ENCODE data around the gene PADI4. TPM values are rescaled to one million over a fixed set of nuclear protein-coding genes. Genes with fewer than 3 reads are reported as not detected.

The PADI4 gene
- total RNA-seq, 1 donor from 2014 or later = not detected

DNA sequence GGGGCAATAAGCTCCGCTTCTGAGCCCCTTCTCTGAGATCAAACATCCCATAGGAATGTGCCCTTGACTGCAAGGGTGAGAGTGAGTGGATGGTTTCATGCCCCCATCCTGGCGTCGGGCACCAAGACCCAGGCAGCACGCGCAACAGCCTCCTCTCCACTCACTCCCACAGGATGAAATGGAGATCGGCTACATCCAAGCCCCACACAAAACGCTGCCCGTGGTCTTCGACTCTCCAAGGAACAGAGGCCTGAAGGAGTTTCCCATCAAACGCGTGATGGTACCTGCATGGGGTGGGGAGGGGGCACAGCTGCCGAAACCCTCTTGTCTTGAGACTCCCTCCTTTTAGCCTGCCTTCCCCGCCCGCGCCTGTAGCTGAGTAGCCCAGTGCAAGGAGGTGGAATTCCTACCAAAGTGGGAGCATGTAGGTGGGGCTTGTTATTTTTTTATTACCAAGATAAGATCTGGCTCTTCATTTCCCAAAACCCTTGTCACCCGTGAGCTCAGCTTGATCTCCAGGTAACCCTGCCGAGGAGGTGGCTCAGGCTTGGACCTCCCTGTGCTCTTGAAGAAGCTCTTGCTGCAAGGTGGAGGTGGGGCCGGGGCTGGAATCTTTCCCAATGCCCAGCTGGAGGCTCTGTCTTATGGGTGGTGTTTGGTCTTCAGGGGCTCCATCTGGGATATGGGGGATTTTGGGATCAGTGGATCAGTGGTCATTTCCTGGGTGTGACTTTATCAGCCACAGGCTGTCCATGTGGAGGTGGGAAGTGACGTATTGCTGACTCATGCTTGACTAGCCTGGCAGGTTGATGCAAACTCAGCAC, 40.0 kb downstream of the PADI4 start:
- TF ChIP-seq CTCF (conservative IDR thresholded peaks at IDR 0.05; ENCODE audit: low read depth, low read length) = no peak
- H3K4me3 ChIP-seq (ENCODE audit: low read depth, low read length) = no peak overlapping the region
- DNase-seq (ENCODE audit: low read depth) = no peak

- no peak for TF ChIP-seq CTCF (conservative IDR thresholded peaks at IDR 0.05; ENCODE audit: low read depth, low read length)
- H3K4me3 ChIP-seq (ENCODE audit: low read depth, low read length) = no peak overlapping the region
- no peak for DNase-seq (ENCODE audit: low read depth)
These were observed 40.7 kb downstream of the PADI4 start for GRCh38 chr1:17348593-17349234.

DNA sequence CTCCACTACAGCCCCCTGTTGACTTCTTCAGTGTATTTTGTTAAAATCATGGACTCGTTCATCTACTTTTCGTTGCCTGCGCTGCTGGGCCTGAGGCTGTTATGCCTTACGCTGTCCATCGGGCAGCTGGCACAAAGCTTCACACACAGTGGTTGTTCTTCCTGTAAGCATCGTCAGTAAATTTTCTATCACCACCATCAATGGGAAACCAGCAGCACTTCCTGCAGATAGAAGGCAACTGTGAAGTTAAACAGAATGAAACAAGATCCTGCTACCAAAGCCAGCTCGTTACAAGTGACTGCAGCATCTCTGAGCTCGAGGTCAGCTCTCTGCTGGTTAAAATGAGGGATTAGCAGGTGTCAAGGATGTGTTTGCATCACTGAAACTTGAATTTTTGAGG, 42.1 kb downstream of the PADI4 start:
- no peak for DNase-seq (ENCODE audit: low read depth)
- TF ChIP-seq CTCF (conservative IDR thresholded peaks at IDR 0.05; ENCODE audit: low read depth, low read length) = no peak
- H3K4me3 ChIP-seq (ENCODE audit: low read depth, low read length) = no peak overlapping the region

DNA sequence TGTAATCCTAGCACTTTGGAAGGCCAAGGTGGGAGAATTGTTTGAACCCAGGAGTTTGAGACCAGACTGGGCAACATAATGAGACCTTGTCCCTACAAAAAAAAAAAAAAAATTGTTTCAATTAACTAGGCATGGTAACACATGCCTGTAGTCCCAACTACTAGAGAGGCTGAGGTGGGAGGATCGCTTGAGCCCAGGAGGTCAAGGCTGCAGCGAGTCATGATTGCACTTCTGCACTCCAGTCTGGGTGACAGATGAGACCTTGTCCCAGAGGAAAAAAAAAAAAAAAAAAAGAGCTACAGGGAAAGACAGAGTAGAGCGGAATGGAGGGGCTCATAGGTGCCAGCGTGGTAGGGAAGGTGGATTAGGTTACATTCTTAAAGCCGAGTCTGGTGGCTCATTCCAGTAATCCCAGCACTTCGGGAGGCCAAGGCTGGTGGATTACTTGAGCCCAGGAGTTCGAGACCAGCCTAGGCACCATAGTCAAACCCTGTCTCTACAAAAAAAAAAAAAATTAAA, 43.0 kb downstream of the PADI4 start:
- DNase-seq (ENCODE audit: low read depth) = no peak
- no peak for TF ChIP-seq CTCF (conservative IDR thresholded peaks at IDR 0.05; ENCODE audit: low read depth, low read length)
- no peak overlapping the region for H3K4me3 ChIP-seq (ENCODE audit: low read depth, low read length)

DNA sequence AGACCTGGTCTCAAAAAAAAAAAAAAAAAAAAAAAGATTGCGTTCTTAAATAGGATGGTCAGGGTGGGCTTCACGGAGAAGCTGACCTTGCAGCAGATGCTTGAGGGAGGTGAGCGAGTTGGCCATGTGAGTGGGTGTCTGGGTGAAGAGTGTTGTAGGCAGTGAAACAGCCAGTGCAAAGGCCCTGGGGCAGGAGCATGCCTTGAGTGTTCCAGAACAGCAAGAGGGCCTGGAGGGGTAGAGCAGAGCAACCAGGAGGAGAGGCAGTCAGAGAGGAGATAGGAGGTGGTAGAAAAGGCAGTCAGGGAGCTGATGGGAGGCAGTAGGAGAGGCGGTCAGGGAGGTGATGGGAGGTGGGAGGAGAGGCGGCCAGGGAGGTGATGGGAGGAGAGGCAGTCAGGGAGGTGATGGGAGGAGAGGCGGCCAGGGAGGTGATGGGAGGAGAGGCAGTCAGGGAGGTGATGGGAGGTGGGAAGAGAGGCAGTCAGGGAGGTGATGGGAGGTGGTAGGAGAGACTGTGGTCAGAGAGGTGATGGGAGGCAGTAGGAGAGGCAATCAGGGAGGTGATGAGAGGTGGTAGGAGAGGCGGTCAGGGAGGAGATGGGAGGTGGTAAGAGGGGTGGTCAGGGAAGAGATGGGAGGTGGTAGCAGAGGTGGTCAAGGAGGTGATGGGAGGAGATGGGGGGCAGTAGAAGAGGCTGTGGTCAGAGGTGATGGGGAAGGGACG, 43.8 kb downstream of the PADI4 start:
- no peak overlapping the region for H3K4me3 ChIP-seq (ENCODE audit: low read depth, low read length)
- no peak for TF ChIP-seq CTCF (conservative IDR thresholded peaks at IDR 0.05; ENCODE audit: low read depth, low read length)
- no peak for DNase-seq (ENCODE audit: low read depth)

DNA sequence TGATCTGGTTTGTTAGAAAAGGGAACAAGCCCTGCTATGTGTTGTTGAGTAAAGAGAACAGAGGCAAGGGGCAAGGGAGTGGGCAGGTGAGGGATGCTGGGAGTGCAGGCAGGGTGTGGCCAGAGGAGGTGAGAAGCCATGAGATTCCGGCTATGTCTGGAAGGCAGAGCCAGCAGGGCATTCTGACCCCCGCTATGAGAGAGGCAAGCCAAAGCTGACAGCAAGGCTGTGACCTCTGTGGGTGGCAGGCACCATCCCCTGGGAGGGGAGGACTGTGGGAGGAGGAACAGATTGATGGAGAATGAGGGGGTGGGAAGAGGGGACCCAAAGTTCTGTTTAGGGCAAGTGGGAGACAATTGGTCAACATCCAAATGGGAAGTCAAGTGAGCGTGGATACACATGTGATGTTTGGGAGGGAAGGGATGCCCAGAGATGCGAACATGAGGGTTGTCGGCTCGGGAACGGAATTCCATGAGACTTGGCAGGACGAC, 44.5 kb downstream of the PADI4 start:
- TF ChIP-seq CTCF (conservative IDR thresholded peaks at IDR 0.05; ENCODE audit: low read depth, low read length) = no peak
- H3K4me3 ChIP-seq (ENCODE audit: low read depth, low read length) = no peak overlapping the region

More for the DNA sequence above, 44.5 kb downstream of the PADI4 start:
- no peak for DNase-seq (ENCODE audit: low read depth)
